AG20443 (cell line): Measurements from ENCODE around the gene HAUS8.
"Not testable (repeated sequence)": the region's sequence is repeated elsewhere in the genome, so short reads cannot be mapped to it uniquely, and the experiment has no call there.

ENCODE experiments used
- DNase-seq: peaks from one replicate; pipeline ENCODE4 v3.0.0; 2012; ENCODE audit warnings: low spot score, mixed read lengths

HAUS8 gene

DNA sequence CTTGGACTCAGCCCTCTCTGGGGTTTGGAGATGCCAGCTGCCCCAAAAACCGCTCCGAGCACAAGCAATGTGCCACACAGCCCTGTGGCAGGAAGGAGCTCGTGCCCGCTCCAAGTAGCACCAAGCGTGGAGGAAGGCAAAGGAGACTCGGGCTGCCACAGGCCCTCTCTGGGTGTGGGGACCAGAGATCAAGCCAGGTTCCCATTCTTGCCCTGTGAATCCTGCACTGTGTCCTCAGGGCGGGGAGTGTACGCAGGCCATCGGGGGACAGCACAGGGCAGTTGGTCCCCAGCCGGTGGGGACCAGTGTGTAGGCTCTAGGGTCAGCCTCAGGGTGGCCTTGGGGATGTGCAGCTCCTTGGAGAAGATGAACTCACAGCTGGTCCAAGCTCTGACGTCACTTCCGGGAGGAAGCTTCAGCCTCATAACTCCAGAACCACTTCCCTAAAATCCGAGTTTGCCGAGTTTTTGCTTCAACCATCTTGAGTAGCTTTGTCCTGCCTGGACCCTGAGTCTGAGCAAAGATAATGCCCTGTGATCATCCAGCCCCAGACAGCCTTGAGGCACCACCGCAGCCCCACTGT is 39.3 kb downstream of the HAUS8 start:
- DNase-seq: no peak

DNA sequence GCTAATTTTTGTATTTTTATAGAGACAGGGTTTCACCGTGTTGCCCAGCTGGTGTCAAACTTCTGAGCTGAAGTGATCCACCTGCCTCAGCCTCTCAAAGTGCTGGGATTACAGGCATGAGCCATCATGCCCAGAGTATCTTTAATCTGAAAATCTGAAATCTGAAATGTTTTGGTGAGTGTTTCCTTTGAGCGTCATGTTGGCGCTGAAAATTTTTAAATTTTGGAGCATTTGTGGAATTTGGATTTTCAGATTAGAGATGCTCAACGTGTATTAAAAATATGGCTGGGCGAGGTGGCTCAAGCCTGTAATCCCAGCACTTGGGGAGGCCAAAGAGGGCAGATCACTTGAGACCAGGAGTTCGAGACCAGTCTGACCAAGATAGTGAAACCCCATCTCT is 43.5 kb downstream of the HAUS8 start:
- no peak for DNase-seq

DNA sequence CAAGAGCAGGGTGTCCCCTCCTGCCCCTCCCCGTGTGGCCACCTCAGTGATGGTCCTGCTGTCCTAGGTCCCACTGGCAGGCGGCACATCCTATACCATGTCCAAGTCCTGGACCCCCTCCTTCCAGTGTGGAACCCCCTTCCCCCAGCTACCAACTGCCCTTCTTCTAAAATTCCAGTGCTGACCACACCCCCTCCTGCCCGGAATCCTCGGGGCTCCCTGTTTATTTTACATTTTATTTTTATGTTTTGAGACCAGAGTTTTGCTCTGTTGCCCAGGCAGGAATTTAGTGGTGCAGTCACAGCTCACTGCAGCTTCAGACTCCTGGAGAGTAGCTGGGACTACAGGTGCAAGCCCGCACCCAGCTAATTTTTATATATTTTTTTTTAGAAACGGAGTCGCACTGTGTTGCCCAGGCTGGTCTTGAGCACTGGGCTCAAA is 47.7 kb downstream of the HAUS8 start:
- no peak for DNase-seq

DNA sequence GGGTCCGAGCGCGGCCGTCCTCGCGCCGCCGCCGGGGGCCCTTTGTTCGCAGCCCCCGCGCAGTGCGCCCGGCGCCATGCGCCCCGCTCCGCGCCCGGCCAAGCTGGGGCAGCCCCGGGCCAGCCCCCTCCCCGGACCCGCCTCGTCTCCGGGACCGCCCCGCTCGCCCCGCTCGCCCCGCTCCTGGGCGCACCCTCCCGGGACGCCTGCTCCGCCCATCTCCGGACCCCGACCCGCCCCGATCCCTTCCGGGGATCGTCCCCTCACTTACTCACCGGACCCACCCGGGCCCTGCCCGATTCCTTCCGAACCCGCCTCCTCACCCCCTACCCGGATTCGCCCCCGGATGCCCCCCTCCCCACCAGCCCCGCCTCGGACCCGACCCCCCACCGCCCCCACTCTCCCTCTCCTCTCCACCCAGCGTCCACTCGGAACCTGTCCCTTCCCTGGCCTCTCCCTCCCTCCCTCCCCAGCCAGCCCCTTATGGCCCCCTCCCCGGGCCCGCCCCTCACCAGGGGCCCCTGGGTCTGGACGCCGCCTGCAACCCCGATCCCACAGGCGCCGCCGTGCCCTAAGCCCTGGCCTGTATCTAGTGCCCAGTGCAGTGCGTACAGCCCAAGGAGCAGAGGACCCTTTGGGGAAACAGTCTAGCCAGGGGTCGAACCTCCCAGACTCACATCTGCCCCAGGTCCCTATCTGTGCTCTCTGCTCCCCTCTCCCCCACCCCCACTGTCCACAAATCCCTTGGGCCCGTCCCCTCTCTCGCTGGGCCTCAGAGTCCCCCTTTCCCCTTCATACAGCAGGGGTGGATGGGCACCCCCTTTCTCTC is 48.3 kb downstream of the HAUS8 start, which contains the start of gene CPAMD8:
Gene CPAMD8 (minus strand): TSS at position 105 of the 829 bp plus-strand sequence. CDS start 168 bp downstream, outside the sequence.
- DNase-seq: no peak

DNA sequence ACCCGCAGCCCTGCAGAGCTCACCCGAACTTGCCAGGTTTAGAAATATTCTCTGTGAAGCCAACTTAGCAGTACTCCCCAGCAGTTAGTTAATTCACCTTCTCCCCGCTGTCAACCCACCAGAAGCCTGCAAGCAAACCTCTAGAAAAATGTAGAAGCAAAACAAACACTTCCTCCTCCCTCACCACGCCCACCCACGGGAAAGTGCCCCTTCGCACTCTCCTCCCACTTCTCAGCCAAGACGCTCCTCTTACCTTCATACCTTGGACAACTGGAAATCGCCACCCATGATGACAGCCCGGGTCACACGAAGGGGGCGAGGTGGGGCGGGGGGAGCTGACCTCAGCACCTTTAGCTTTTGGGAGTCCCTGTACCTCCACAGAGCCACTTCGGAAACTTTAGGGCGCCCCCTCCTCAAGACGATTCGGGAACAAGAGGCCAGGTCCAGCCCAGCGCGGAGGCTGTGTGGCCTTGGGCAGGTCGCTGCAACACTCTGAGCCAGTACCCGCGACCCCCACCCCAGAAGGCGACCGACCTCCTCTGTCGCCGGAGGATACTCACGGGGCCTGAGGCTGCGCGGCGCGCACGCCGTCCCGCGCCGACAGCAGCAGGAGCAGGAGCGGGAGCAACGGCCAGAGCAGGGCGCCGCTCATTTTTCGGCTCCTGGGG is 49.1 kb downstream of the HAUS8 start:
- DNase-seq: no peak

DNA sequence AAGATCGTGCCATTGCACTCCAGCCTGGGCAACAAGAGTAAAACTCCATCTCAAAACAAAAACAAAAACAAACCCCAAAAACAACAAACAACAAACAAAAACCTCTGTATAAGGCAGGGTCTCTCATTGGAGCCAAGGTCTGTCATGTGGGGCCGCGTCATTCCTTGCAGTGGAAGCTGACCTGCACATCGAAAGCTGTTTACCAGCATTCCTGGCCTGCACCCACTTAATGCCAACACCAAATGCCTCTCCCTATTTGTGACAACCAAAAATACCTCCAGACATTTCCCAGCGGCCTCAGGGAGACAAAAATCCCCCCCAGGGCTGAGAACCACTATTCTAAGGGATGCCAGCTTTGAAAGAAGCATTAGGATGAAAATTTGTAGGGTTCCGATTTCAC is 49.9 kb downstream of the HAUS8 start:
- no peak for DNase-seq

DNA sequence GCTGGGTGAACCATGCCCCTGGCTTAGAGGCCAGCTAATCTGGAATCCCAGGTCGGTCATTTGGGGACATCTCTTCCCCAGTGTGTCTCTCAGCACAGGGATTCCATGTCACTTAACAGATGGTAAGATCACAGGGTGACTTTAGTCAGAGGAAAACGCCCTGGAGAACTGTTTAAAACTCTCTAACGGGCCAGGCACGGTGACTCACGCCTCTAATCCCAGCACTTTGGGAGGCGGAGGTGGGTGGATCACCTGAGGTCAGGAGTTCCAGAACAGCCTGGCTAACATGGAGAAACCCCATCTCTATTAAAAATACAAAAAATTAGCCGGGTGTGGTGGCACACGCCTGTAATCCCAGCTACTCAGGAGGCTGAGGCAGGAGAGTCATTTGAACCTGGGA is 50.3 kb downstream of the HAUS8 start:
- not testable (repeated sequence) for DNase-seq

DNA sequence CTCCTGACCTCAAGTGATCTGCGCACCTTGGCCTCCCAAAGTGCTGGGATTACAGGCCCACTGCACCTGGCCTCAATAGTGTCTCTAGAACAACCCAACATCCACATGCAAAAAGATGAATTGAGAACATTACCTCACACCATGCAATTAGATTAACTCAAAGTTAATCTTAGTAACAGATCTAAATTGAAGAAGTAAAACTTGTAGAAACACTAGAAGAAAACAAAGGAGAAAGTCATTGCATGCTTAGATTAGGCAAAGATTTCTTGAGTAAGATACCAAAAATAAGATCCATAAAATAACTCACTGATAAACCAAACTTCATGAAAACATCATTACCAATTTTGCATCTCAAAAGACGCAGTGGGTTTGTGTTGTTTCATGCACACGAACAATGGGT is 51.4 kb downstream of the HAUS8 start:
- DNase-seq: no peak

DNA sequence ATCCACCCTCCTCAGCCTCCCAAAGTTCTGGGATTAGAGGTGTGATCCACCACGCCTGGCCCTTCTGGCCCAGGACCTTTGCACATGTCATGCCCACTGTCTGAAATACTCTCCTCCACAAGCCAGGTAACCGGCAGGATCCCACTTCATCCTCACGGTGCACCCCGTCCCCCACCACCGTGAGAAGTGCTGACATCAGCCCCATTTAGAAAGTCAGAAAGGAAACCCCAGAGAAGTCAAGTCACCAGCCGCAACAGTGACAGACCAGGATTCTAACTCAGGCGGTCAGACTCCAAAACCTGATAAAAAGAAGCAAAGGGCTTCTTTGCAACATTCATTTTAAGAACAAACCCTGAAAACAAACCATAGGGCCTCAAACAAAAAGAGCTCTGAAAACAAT is 52.5 kb downstream of the HAUS8 start:
- no peak for DNase-seq

DNA sequence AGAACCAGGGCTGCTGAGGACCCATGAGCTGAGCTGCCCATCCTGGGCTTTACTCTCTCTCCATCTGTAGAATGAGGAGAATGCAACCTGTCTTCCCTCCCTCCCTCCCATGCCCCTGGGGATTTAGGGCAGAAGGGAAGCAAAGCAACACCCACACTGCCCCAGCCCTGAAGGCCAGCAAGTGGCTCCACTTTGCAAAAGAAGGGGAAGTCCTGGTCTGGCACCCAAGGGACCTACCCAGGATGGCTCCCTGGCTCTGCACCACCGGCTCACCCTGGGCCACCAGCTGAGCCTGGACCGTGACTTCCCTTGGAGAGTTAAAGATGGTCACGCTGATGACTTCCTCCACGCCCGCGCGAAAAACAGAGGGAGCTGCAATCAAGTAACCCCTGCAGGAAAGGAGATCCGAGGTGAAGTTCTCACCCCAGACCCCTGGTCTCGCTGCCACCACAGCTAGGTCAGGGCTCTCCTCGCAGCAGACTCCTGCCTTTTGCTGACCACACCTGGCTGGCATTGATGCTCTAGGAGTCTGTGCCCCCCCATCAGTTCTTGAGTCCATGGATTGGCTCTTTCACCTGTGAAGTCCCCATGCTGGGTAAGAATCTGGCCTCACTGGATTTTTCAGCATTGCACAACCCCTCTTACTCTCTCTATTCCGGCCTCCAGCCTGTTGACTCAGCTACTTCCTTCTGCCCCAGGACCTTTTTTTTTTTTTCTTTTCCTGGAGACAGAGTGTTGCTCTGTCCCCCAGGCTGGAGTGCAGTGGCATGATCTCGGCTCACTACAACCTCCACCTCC is 53.3 kb downstream of the HAUS8 start:
- DNase-seq: no peak

DNA sequence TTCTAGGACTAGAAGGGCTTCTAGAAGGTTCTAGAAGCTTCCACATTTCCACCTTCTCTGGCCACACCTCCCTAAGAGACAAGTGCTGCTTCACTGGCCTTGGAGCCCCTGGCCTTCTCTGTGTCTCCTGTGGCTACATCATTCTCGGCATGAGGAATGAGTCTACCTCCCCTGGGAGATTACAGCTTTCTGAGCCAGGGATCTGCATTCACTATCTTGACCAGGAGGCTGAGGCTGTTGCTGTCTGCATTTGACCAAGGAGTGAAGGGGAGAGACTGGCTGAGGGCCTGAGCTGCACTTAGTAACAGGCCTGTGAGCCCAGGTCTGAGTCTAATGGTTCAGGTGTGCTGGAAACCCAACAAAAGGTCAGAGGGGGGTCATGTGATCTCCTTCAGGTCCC is 53.9 kb downstream of the HAUS8 start:
- DNase-seq: no peak

DNA sequence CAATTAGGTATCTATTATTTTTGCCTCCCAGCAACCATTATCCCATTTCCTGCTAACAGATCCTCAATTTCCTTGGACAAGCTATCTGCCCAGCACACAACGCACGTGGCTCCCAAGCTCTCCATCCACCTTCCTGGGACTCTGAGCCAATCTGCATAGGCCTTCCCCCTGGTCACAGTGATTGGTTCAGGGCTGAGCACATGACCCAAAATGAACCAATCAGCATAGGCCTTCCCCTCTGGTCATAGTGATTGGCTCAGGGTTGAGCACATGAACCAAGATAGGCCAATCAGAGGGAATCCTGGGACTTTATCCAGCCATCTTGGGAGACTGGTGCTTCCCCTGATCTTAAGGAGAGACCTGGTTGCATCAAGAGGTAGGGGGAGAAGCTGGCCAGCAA is 54.4 kb downstream of the HAUS8 start:
- no peak for DNase-seq

DNA sequence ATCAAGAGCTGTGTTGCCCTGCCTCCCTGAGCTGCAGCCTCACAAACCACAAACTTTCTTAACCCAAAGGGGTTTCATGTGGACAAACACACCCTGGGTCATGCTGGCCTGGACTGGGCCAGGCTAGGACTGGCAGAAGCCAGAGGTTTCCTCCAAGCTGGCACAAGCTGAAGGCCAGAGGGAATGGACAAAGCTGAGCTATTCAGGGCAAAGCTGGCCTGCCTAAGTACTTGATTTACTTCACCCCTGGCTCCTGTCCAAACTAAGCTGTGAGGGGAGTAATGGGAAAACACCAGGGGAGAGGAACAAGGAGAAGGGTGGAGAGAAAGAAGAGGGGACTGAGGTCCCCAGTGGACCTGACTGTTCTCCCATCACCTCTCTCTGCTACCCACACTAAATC is 54.9 kb downstream of the HAUS8 start:
- no peak for DNase-seq

DNA sequence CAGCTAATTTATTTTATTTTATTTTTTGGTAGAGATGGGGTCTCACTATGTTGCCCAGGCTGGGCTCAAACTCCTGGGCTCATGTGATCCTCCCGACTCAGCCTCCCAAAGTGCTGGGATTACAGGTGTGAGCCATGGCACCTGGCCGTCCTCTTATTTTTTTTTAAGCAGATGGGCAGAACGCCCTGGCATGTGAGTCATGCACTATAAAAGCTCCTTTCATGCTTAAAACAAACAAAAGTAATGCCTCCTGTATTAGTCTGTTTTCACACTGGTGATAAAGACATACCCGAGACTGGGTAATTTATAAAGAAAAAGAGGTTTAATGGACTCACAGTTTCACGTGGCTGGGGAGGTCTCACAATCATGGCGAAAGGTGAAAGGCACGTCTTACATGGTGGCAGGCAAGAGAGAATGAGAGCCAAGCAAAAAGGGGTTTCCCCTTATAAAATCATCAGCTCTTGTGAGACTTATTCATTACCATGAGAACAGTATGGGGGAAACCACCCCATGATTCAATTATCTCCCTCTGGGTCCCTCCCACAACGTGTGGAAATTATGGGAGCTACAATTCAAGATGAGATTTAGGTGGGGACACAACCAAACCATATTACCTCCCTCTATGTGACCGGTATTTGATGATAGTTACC is 60.9 kb downstream of the HAUS8 start:
- DNase-seq: not testable (repeated sequence)

DNA sequence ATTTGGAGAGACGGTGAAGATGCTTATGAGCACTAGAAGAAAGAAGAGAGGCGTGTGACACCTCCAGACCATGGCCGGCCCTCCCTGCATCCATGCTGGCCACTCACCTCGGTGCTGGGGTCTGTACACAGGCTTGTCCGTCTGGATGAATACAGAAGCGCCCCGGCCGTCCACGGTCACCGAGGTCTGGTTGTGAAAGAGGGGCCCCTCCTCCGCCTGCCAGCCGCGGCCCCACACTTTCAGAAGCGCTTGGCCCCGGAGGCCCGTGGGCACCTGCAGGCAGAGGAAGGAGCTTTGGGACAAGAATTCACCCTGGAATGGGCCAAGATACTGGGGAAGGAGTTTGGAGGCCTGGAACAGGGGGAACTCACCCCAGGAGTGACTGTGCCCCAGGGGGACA is 63.8 kb downstream of the HAUS8 start:
- DNase-seq: no peak

DNA sequence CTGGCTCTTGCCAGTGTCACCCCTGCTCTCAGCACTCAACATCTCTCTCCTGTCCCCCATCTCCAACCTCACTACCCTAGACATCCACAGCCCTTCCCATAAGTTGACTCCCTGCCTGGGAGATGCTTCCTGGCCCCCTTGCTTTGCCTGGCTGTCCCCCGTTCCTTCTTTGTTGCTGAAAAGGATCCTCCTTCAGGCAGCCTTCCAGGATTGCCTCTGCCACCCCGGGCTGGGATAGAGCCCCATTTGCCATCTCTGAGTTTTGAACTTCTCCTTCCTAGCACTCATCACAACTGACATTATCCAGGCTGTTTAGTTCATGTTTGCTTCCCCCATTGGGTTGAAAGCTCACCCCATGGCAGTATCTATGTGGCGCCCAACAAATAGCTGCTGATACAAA is 68.7 kb downstream of the HAUS8 start:
- DNase-seq: no peak

DNA sequence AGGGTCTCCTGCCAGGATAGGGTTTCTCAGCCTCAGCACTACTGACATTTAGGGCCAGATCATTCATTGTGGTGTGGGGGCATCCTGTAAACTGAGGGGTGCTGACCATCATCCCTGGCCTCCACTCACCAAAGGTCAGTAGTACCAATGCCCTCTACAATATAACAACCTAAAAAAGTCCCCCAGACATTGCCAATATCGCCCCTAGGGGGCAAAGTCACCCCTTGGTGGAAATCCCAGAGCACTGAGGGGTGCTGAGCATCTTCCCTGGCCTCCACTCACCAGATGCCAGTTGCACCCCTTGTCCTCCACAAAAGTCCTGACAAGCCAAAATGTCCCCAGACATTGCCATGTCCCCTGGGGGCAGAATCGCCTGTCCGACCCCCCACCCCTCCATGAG is 70.3 kb downstream of the HAUS8 start:
- DNase-seq: no peak

DNA sequence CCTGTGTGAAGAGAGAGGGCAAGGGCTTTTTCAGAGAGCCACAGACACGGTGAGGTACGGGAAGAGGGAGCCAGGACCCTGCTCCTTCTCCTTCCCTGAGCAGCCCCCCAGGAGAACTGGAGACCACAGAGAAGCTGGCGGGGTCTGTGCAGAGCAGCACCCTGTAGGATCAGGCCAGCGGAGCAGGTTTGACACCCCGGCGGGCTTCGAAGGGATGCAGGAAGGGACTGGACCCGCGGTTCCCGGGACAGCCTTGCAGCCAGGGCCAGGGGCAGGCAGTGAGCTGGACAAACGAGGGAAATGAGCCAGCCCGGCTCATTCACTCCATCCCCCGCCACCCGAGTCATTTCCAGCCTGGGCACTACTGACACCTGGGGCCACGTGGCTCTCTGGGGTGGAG is 70.9 kb downstream of the HAUS8 start:
- DNase-seq: no peak

DNA sequence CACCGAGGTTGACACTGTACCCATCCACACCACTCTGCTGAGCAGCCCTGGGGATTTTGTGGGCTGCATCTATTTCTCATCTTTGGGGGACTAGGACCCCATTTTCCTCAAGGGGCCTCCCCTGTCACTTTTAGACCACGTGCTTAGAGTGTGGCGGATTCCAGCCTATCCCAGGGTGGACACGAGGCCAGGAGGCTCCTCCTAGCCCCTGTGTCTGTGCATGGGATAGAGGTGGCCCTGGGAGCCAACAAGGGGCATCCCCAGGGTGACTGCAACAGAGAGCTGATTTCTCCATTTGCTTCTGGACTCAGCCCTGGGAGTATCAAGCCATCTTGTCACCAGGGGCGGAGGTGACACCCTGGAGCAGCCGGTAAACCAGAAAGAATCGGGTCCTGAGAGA is 72.8 kb downstream of the HAUS8 start:
- no peak for DNase-seq

DNA sequence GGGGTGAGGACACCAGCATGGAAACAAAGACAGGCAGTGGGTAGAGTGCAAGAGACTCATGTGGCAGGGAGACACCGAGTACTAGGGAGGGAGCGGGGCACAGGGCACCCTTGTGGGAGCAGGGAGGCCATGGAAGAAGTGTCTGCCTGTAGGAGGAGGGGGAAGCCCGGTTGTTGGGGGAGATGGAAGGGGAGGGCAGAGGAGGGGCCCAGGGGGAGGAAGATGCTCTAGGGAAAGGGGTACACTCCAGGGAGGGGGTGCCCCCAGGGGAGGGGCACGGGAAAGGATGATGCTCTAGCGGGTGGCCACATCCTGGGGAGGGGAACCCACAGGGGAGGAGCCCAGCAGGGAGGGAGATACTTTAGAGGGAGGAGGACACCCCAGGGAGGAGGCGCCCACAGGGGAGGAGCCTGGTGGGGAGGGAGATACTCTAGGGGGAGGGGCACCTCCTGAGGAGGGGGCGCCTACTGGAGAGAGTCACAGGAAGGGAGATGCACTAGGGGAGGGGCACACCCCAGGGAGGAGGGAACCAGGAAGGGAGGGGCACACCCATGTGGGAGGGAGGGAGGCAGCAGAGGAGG is 73.6 kb downstream of the HAUS8 start:
- DNase-seq: no peak
